PC-3 (cell line): ENCODE measurements around the gene MAPKAP1. TPM values are rescaled to one million over a fixed set of nuclear protein-coding genes. Genes with fewer than 3 reads are reported as not detected.

Experiments
- ATAC-seq: fragments of 200-7000 bp; cut with Tn5 transposase; 2 replicates; pipeline ENCODE4 v1.9.1; 2020; ENCODE audit warnings: mild to moderate bottlenecking, moderate library complexity
- BruUV-seq: library from RNA; stranded (reverse); fragments of 400-500 nt; replicated peaks from 2 replicates; lab custom pipeline; 2021; lab: Mats Ljungman, UMichigan
- CTCF ChIA-PET: fragments of 300-600 bp; sonication (Branson Sonifier 250); formaldehyde crosslinking; loops from one replicate; lab custom pipeline; 2022; ENCODE audit warnings: antibody characterized with exemption; lab: Charles Lee
- POLR2A ChIA-PET: fragments of 300-600 bp; sonication (Branson Sonifier 250); formaldehyde crosslinking; loops from one replicate; lab custom pipeline; 2022; ENCODE audit warnings: antibody characterized with exemption; ENCODE audit not compliant: unreplicated experiment; lab: Charles Lee
- DNase-seq: peaks from one replicate; pipeline ENCODE4 v3.0.0-alpha.2; 2015
- H2AFZ ChIP-seq: fragments of 300-600 bp; sonication (generic); 2 replicates; pipeline ENCODE4 v1.6.0; 2016; ENCODE audit warnings: antibody characterized with exemption, low read length
- H3F3A ChIP-seq: fragments of 300-600 bp; sonication (generic); one replicate; pipeline ENCODE4 v1.6.0; 2017; ENCODE audit warnings: antibody characterized with exemption, low read length, control low read depth, mild to moderate bottlenecking; ENCODE audit not compliant: unreplicated experiment
- H3K27ac ChIP-seq: fragments of 300-600 bp; sonication (generic); 2 replicates; pipeline ENCODE4 v1.5.1; 2016; ENCODE audit warnings: mild to moderate bottlenecking, low read length
- H3K27me3 ChIP-seq: fragments of 300-600 bp; sonication (generic); 2 replicates; pipeline ENCODE4 v1.6.1; 2016; ENCODE audit warnings: low read length, mixed read lengths
- H3K36me3 ChIP-seq: fragments of 300-600 bp; sonication (generic); 2 replicates; pipeline ENCODE4 v1.6.1; 2016; ENCODE audit warnings: low read depth, mixed run types, low read length, mixed read lengths
- H3K4me1 ChIP-seq: fragments of 300-600 bp; sonication (generic); 2 replicates; pipeline ENCODE4 v1.5.1; 2016; ENCODE audit warnings: low read length; ENCODE audit not compliant: insufficient read depth
- H3K4me2 ChIP-seq: fragments of 300-600 bp; sonication (generic); 2 replicates; pipeline ENCODE4 v1.6.0; 2016; ENCODE audit warnings: low read length
- H3K4me3 ChIP-seq: fragments of 300-600 bp; sonication (generic); 2 replicates; pipeline ENCODE4 v1.5.1; 2016; ENCODE audit warnings: mild to moderate bottlenecking, low read length, mixed read lengths
- H3K79me2 ChIP-seq: fragments of 300-600 bp; sonication (generic); 2 replicates; pipeline ENCODE4 v1.6.1; 2017; ENCODE audit warnings: low read length, mixed read lengths
- H3K9ac ChIP-seq: fragments of 300-600 bp; sonication (generic); 2 replicates; pipeline ENCODE4 v1.6.0; 2016; ENCODE audit warnings: mild to moderate bottlenecking, low read length
- H3K9me2 ChIP-seq: fragments of 300-600 bp; sonication (generic); replicated peaks from 2 replicates; pipeline ENCODE4 v1.6.1; 2016; ENCODE audit warnings: mixed run types, low read length, mixed read lengths
- H3K9me3 ChIP-seq: fragments of 300-600 bp; sonication (generic); 2 replicates; pipeline ENCODE4 v1.6.1; 2016; ENCODE audit warnings: low read length, mixed read lengths
- H4K20me1 ChIP-seq: fragments of 300-600 bp; sonication (generic); 2 replicates; pipeline ENCODE4 v1.6.1; 2016; ENCODE audit warnings: low read length, mixed read lengths
- EZH2 ChIP-seq: fragments of 300-600 bp; sonication (generic); IDR thresholded peaks from one replicate; pipeline ENCODE4 v1.6.1; 2017; ENCODE audit warnings: antibody characterized with exemption, mild to moderate bottlenecking, low read length; ENCODE audit not compliant: unreplicated experiment
- EZH2phosphoT487 ChIP-seq: fragments of 300-600 bp; sonication (generic); IDR thresholded peaks from 2 replicates; pipeline ENCODE4 v1.6.1; 2018; ENCODE audit warnings: mild to moderate bottlenecking, antibody characterized with exemption, low read length, borderline replicate concordance
- intact Hi-C: fragments of 100-400 bp; cut with micrococcal nuclease; formaldehyde crosslinking; loops from 2 replicates; pipeline ENCODE4 v1.9.0; 2023
- total RNA-seq: library from RNA; depleted of rRNA; stranded (reverse); fragments of >200 nt; gene quantifications from 2 replicates; pipeline ENCODE4 v1.2.3, GENCODE V29; 2014
- TF ChIP-seq, protein P1 (sequence below): fragments of 300-600 bp; sonication (generic); conservative IDR thresholded peaks from 2 replicates; pipeline ENCODE4 v1.5.1; 2017; ENCODE audit warnings: antibody characterized with exemption, low read depth, mild to moderate bottlenecking, low read length

MAPKAP1 gene
- total RNA-seq, 1 experiment from 2014 or later, result 128 TPM

DNA sequence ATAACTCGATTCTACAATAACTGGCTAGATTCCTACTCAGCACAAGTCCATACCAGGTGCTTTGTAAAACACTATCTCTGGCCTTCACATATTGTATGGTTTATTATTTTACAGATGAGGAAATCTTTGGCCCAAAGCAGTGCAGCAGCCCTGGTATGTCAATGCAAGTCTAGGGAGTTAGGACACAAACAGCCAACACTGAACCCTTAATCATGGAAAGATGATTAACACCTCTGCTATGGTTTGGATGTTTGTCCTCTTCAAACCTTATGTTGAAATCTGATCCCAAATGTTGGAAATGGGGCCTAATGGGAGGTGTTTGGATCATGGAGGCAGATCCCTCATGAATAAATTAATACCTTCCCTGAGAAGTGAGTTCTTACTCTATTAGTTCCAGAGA, 76.6 kb downstream of the MAPKAP1 start:
- no peak overlapping the region for H2AFZ ChIP-seq
- H3K9ac ChIP-seq, result no peak overlapping the region
- H3K9me2 ChIP-seq, result no peaks in the 10 kb centered on the region
- H3K4me1 ChIP-seq, result peaks cover 35% of the 10 kb centered on the region
- CTCF ChIA-PET, result no interaction called here
- TF ChIP-seq EZH2 (no peak), EZH2phosphoT487 (no peak)
- TF ChIP-seq, protein P1, sequence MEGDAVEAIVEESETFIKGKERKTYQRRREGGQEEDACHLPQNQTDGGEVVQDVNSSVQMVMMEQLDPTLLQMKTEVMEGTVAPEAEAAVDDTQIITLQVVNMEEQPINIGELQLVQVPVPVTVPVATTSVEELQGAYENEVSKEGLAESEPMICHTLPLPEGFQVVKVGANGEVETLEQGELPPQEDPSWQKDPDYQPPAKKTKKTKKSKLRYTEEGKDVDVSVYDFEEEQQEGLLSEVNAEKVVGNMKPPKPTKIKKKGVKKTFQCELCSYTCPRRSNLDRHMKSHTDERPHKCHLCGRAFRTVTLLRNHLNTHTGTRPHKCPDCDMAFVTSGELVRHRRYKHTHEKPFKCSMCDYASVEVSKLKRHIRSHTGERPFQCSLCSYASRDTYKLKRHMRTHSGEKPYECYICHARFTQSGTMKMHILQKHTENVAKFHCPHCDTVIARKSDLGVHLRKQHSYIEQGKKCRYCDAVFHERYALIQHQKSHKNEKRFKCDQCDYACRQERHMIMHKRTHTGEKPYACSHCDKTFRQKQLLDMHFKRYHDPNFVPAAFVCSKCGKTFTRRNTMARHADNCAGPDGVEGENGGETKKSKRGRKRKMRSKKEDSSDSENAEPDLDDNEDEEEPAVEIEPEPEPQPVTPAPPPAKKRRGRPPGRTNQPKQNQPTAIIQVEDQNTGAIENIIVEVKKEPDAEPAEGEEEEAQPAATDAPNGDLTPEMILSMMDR, result no peak
- peaks cover 9% of the 10 kb centered on the region; the same call in 1 of the 2 replicates for H4K20me1 ChIP-seq
- no TSS peak for BruUV-seq
- intact Hi-C loops, result loop anchor here (2.0 to 5.0 kb wide), 2 partner anchors 73 to 224 kb away; no protein-coding TSS in a partner anchor
- no peak for DNase-seq
- no peak overlapping the region for H3K27ac ChIP-seq
- H3K4me3 ChIP-seq, result no peak overlapping the region
- H3K9me3 ChIP-seq, result no peaks in the 10 kb centered on the region
- ATAC-seq, result no peak
- H3F3A ChIP-seq, result no peaks in the 10 kb centered on the region
- H3K27me3 ChIP-seq, result no peaks in the 10 kb centered on the region
- POLR2A ChIA-PET, result no interaction called here
- no peaks in the 10 kb centered on the region for H3K36me3 ChIP-seq
- H3K4me2 ChIP-seq, result no peak overlapping the region
- peaks cover 68% of the 10 kb centered on the region for H3K79me2 ChIP-seq

DNA sequence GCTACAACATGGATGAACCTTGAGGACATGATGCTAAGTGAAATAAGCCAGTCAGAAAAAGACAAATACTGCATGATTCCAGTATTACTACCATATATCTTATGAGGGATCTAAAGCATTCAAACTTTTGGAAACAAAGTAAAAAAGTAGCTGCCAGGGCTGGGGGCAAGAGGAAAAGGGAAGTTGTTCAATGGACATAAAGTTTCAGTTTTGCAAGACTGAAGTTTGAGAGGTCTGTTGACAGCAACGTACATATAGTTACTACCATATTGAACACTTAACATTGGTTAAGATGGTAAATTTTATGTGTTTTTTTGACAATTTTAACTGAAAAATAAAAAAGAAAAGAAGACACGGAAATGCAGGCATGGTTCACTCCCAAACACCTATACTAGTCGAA, 77.6 kb downstream of the MAPKAP1 start:
- no peak overlapping the region for H3K27ac ChIP-seq
- H2AFZ ChIP-seq, result no peak overlapping the region
- TF ChIP-seq EZH2 (no peak), EZH2phosphoT487 (no peak)
- TF ChIP-seq, protein P1, result no peak
- ATAC-seq, result no peak
- POLR2A ChIA-PET, result no interaction called here
- peaks cover 31% of the 10 kb centered on the region for H3K4me1 ChIP-seq
- H3K79me2 ChIP-seq, result peaks cover 59% of the 10 kb centered on the region
- no TSS peak for BruUV-seq
- H3F3A ChIP-seq, result no peaks in the 10 kb centered on the region
- peaks cover 9% of the 10 kb centered on the region; the same call in 1 of the 2 replicates for H4K20me1 ChIP-seq
- no peak for DNase-seq
- no peak overlapping the region for H3K4me2 ChIP-seq
- no peaks in the 10 kb centered on the region for H3K9me2 ChIP-seq
- H3K4me3 ChIP-seq, result no peak overlapping the region
- intact Hi-C loops, result no loop called here
- H3K9me3 ChIP-seq, result no peaks in the 10 kb centered on the region
- no peak overlapping the region for H3K9ac ChIP-seq
- H3K36me3 ChIP-seq, result no peaks in the 10 kb centered on the region
- no peaks in the 10 kb centered on the region for H3K27me3 ChIP-seq
- CTCF ChIA-PET, result no interaction called here

DNA sequence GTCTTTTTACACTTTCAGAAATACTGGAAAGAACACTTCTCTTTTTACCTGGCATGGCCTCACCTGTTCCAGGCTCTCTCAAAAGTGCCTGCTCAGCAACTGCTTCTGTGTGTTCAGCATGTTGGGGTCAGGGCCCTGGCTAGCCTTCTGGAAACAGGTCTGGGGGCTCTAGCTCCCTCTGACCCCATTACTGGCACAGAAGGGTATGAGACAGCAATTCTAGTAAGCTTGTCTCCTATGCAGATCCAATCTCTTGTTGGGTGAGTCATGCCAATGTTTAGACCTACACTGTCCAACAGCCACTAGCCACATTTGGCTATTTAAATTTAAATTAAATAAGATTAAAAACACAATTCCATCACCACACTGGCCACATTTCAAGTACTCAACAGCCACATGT, 80.8 kb downstream of the MAPKAP1 start:
- Histone ChIP-seq H2AFZ (no peak overlapping the region), H3K4me3 (no peak overlapping the region), H3K27me3 (no peaks in the 10 kb centered on the region), H3K4me1 (no peaks in the 10 kb centered on the region), H4K20me1 (no peaks in the 10 kb centered on the region), H3F3A (no peaks in the 10 kb centered on the region), H3K27ac (no peak overlapping the region), H3K9me3 (no peaks in the 10 kb centered on the region), H3K9ac (no peak overlapping the region), H3K79me2 (peaks cover 49% of the 10 kb centered on the region), H3K36me3 (no peaks in the 10 kb centered on the region), H3K4me2 (no peak overlapping the region), H3K9me2 (no peaks in the 10 kb centered on the region)
- DNase-seq (no peak), ATAC-seq (no peak)
- TF ChIP-seq, protein P1, result no peak
- TF ChIP-seq EZH2 (no peak), EZH2phosphoT487 (no peak)
- POLR2A ChIA-PET, result no interaction called here
- CTCF ChIA-PET, result no interaction called here
- intact Hi-C loops, result no loop called here
- no TSS peak for BruUV-seq
